Subcutaneous abdominal adipose tissue (tissue), 5 donors: ENCODE data around the gene MYPOP.

Experiments used
- H3K27ac ChIP-seq: one replicate; pipeline ENCODE4 v1.7.0; 2013; ENCODE audit warnings: low read depth, mild to moderate bottlenecking, inconsistent platforms, low read length, moderate library complexity
- H3K27me3 ChIP-seq, 5 donors: one replicate each; pipeline ENCODE4 v1.7.0; 2013; ENCODE audit warnings: low read length in 5 of 5, inconsistent platforms in 1 of 5; ENCODE audit not compliant: control insufficient read depth in 5 of 5, insufficient read depth in 4 of 5
- H3K36me3 ChIP-seq, 5 donors: one replicate each; pipeline ENCODE4 v1.7.0; 2013; ENCODE audit warnings: low read length in 5 of 5; ENCODE audit not compliant: control insufficient read depth in 5 of 5, insufficient read depth in 5 of 5
- H3K4me1 ChIP-seq, 5 donors: one replicate each; pipeline ENCODE4 v1.7.0; 2013; ENCODE audit warnings: low read length in 5 of 5, mild to moderate bottlenecking in 3 of 5, moderate library complexity in 1 of 5; ENCODE audit not compliant: control insufficient read depth in 5 of 5, insufficient read depth in 5 of 5
- H3K4me3 ChIP-seq, 5 donors: one replicate each; pipeline ENCODE4 v1.7.0; 2013; ENCODE audit warnings: low read length in 5 of 5, low read depth in 1 of 5
- H3K9ac ChIP-seq, 5 donors: one replicate each; pipeline ENCODE4 v1.7.0; 2013; ENCODE audit warnings: low read length in 5 of 5, mild to moderate bottlenecking in 4 of 5, moderate library complexity in 3 of 5
- H3K9me3 ChIP-seq, 5 donors: one replicate each; pipeline ENCODE4 v1.7.0; 2013; ENCODE audit warnings: low read length in 5 of 5; ENCODE audit not compliant: control insufficient read depth in 5 of 5
- donor health status: healthy.
- donor health status: healthy.
- donor health status: healthy.
- donor health status: healthy.
- donor health status: healthy.

The MYPOP gene

DNA sequence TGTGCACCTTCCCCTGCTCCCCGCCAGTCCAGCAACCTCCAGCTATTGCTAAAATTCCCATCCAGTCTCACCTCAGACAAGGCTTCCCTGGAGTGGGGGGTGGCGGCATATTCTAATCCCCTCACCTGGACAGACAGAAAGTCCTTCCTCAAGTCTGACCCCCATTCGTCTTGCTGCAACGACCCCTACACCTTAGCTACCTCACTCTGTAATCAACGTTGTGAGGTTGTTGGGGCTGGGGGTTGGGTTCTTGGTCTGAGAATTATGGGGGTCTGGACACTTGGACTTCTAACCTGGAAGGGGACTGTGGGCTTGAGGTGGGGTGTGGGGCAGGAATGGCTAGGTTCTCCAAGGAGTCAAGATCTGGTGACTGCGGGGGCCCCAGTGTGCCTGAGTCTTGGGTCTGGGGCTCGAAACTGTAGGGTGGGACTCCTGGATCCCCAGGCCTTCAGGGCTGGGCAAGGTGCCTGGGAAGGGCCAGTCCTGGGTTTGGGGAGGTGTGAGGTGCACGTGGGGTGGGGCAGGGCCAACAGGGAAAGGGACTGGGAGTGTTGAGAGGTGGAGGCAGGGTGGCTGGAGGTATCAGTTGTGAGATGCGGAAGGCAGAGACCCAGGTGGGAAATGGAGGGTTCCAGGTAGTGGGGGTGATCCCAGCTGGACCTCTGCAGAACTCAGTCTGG, 37.0 kb downstream of the MYPOP start:
- H3K27me3 ChIP-seq = peaks cover 0 to 20% (median 12%) of the 10 kb centered on the region in 5 donors
- H3K4me1 ChIP-seq = peaks cover 2 to 24% (median 19%) of the 10 kb centered on the region in 5 donors
- no peaks in the 10 kb centered on the region for H3K9me3 ChIP-seq
- no peak overlapping the region for H3K27ac ChIP-seq
- no peak overlapping the region for H3K4me3 ChIP-seq
- H3K9ac ChIP-seq = no peak overlapping the region
- no peaks in the 10 kb centered on the region for H3K36me3 ChIP-seq

DNA sequence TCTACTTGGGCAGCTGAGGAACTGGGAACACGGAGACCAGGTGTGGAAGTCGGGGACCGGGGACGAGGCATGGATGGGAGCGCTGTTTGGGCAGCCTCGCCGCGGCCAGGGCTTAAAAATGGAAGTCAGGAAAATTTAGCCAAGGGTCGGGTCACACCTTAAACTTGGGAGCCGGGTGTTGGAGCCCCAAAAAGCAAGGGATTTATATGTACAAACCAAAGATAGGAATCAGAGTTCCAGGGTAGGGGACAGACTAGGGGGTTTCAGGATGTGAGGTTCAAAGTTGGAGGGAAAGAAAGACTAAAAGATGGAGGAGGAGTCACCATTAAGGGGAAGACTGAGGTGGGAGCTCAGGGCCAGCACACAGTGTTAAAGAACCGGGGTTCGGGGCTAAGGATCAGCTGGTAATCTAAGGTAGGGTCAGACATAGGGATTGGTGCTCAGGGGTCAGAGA, 37.8 kb downstream of the MYPOP start:
- Histone ChIP-seq H3K36me3 (peaks cover 0 to 3% (median under 1%) of the 10 kb centered on the region in 5 donors), H3K27me3 (peaks cover 0 to 20% (median 12%) of the 10 kb centered on the region in 5 donors), H3K9ac (no peak overlapping the region), H3K9me3 (no peaks in the 10 kb centered on the region), H3K4me1 (peaks cover 2 to 24% (median 19%) of the 10 kb centered on the region in 5 donors), H3K27ac (no peak overlapping the region), H3K4me3 (no peak overlapping the region)

DNA sequence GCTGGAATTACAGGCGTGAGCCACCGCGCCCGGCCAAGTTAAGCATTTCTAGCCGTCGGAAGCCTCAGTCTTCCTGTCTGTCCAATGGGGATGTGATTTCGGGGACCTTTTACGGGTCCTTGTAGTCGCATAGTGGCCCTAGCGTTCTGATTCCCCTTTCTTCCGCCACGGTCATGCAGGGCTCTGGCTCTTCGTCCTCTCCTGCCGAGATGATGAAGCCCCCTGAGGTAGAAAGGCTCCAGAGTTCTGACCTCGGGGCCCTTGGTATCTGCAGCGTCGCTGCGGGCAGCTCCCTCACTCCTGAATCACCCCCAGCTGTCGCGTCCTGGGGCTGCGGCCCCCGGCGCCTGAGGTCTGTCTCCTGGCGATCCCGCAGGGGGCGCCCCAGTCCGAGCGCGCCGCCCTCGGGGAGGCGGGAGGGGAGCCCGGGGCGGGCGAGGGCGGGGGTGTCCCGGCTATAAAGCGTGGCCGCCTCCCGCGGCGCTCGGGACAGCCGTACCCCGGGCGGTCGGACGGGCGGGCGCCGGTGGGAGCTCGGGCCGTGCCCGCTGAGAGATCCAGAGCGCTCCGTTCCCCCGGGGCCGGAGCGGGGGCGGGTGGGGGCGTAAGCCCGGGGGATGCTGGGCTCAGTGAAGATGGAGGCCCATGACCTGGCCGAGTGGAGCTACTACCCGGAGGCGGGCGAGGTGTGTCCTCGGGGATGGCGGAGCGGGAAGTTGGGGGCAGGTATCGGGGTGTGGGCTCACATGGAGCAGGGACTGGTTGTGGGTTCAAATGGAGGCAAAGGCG, 38.4 kb downstream of the MYPOP start, which contains the start of gene FOXA3:
FOXA3 (plus strand) TSS at position 487 of the 789 bp plus-strand sequence; CDS start at position 618, 131 bp downstream.
- Histone ChIP-seq H3K9me3 (no peaks in the 10 kb centered on the region), H3K27me3 (peaks cover 0 to 20% (median 12%) of the 10 kb centered on the region in 5 donors), H3K4me1 (peaks cover 2 to 24% (median 19%) of the 10 kb centered on the region in 5 donors), H3K27ac (peak within 1 kb of the TSS; percentile 88), H3K4me3 (peak within 1 kb of the TSS; percentile 64 to 97 (median 90)), H3K9ac (no peak within 1 kb of the TSS), H3K36me3 (peaks cover 0 to 9% (median 4%) of the 10 kb centered on the region in 5 donors)

DNA sequence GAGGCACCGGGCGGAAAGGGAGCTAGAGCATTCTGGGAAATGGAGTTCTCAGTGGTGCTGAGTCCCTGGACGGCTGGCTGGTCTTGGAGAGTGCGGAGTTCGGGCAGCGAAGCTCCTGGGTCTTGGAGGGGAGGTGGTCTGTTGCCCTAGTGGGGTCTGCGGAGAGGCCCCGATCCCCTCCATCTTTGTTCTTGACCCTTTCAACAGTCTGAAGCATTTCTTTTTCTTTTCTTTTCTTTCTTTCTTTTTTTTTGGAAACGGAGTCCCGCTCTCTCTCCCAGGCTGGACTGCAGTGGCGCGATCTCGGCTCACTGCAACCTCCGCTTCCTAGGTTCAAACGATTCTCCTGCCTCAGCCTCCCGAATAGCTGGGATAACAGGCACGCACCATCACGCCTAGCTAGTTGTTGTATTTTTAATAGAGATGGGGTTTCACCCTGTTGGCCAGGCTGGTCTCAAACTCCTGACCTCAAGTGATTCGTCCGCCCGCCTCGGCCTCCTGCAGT, 39.0 kb downstream of the MYPOP start:
- no peaks in the 10 kb centered on the region for H3K9me3 ChIP-seq
- H3K9ac ChIP-seq = no peak overlapping the region
- peaks cover 2 to 24% (median 19%) of the 10 kb centered on the region in 5 donors for H3K4me1 ChIP-seq
- peak overlapping the region; percentile 64 to 97 (median 90) for H3K4me3 ChIP-seq
- H3K27me3 ChIP-seq = peaks cover 0 to 20% (median 12%) of the 10 kb centered on the region in 5 donors
- peak overlapping the region; percentile 88 for H3K27ac ChIP-seq
- peaks cover 0 to 11% (median 4%) of the 10 kb centered on the region in 5 donors for H3K36me3 ChIP-seq

DNA sequence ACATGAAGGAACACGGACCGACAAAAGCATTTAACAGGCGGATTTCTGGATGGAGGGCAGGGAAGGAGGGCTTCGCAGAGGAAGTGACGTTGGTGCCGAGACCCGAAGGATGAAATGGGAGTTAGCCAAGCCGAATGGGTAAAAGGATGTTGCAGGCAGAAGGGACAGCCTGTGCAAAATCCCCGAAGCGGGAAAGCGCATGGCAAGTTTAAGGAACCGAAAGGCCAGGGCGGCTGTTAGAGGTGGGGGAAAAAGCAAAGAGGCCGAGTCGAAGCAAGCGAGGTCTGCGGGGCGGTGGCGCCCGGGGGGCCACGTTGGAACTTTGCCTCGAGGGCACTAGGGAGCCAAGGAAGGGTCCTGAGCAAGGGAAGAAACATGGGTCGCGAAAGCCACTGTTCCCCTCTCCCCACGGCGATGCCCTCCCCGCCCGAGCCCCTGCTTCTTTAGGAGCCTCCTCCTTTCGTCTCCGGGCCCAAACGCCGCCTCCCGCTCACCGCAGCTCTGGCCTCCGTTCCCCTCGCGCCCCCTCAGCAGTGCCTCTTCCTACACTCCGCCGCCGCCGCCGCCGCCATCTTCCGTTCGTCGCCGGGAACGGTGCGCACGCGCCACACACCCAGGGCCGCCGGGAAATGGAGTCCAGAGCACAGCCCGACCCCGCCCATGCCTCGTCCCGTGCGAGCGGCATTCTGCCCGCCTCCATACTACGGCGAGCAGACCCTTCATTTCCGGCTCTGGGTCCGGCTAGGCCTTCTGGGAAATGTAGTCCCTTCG, 39.7 kb downstream of the MYPOP start, which contains the start of gene SYMPK:
SYMPK (minus strand) TSS at position 584 of the 771 bp plus-strand sequence. CDS start 8,652 bp downstream, outside the sequence.
- Histone ChIP-seq H3K9ac (peak within 1 kb of the TSS; percentile 70 to 97 (median 91)), H3K27me3 (peaks cover 0 to 20% (median 12%) of the 10 kb centered on the region in 5 donors), H3K4me3 (peak within 1 kb of the TSS; percentile 88 to 97 (median 96)), H3K36me3 (peaks cover 0 to 17% (median 7%) of the 10 kb centered on the region in 5 donors), H3K9me3 (no peaks in the 10 kb centered on the region), H3K4me1 (peaks cover 2 to 24% (median 19%) of the 10 kb centered on the region in 5 donors), H3K27ac (peak within 1 kb of the TSS; percentile 88)

DNA sequence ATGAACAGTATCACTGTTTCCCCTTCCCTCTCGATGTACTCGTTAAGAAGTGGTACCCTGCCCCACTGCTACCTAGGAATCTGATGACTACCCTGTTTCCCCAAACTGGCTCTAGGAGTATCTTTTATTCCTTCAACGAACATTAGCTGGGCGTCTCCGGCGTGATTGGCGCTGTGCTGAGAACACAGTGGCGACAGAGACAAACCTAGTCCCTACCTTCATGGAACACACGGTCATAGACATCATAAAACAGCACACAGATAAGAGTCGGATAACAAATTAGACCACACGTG, 40.2 kb downstream of the MYPOP start:
- peaks cover 2 to 24% (median 19%) of the 10 kb centered on the region in 5 donors for H3K4me1 ChIP-seq
- H3K9me3 ChIP-seq = no peaks in the 10 kb centered on the region
- peaks cover 0 to 17% (median 7%) of the 10 kb centered on the region in 5 donors for H3K36me3 ChIP-seq
- peak overlapping the region; percentile 88 to 97 (median 96) for H3K4me3 ChIP-seq
- peak overlapping the region; percentile 70 to 97 (median 91) for H3K9ac ChIP-seq
- peaks cover 0 to 20% (median 12%) of the 10 kb centered on the region in 5 donors for H3K27me3 ChIP-seq
- peak overlapping the region; percentile 88 for H3K27ac ChIP-seq

DNA sequence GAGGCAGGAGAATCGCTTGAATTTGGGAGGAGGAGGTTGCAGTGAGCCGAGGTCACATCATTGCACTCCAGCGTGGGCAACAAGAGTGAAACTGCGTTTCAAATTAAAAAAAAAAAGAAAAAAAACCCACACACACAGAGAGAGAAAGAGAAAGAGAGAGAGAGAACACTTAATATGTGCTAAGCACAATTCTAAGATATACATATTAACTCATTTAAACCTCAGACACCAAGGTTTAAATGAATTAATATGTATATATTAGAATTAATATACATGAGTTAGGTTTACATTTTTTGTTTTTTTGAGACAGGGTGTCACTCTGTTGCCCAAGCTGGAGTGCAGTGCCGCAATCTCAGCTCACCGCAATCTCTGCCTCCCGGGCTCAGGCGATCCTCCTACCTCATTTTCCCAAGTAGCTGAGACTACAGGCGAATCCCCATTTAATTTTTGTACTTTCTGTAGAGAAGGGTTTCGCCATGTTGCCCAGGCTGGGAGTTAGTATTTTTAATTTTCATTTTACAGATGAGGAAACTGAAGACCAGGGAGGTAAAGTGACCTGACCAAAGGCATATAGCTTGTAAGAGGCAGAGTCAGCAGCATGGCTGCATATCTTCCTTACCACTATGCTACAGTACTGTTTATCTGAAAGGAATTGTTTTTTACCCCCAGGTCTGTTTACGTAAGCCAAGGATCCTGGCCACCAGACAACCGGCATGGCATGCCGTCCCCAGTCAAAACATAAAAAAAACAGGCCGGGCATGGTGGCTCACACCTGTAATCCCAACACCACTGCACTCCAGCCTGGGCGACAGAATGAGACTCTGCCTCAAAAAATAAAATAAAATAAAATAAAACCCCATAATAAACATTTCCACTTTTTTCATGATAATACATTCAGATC, 41.8 kb downstream of the MYPOP start:
- no peak overlapping the region for H3K9ac ChIP-seq
- H3K27ac ChIP-seq = no peak overlapping the region

DNA sequence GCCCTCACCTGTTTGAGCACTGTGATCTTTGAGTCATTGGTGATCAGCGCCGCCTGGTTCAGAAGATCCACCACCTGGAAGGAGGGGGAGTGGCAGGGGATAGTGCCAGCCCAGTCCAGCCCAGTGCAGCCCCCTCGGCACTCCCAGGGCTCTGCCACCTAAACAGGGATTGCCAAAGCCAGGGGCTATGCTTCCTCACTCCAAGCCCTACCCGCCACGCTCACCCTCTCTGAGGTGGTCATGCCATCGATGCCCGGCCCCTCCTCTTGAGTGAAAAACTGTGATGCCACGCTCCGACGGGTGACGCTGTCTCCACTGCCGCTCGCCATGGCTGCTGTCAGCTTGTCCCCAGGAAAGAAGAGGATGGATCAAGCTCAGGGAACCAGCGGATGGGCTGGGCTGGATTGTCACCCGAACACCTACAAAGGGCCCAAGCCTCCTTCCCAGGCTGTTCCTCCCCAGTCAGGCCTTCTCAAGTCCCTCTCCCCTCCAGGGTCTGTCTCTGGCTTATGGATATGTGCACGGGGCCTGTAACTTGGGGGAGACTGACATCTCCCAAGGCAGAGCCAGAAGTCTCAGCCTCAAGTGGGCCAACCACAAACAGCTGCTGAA, 48.1 kb downstream of the MYPOP start:
- no peak overlapping the region for H3K9ac ChIP-seq
- no peak overlapping the region for H3K27ac ChIP-seq
- peaks cover 5 to 71% (median 47%) of the 10 kb centered on the region in 5 donors for H3K36me3 ChIP-seq
- no peaks in the 10 kb centered on the region for H3K9me3 ChIP-seq
- H3K27me3 ChIP-seq = no peaks in the 10 kb centered on the region
- H3K4me1 ChIP-seq = no peaks in the 10 kb centered on the region
- no peak overlapping the region for H3K4me3 ChIP-seq

More for the DNA sequence above, 41.8 kb downstream of the MYPOP start:
- Histone ChIP-seq H3K4me3 (no peak overlapping the region), H3K9me3 (no peaks in the 10 kb centered on the region), H3K27me3 (peaks cover 0 to 17% (median 10%) of the 10 kb centered on the region in 5 donors), H3K4me1 (peaks cover 2 to 24% (median 19%) of the 10 kb centered on the region in 5 donors), H3K36me3 (peaks cover 0 to 22% (median 7%) of the 10 kb centered on the region in 5 donors)
